HG03469 (cell line): ENCODE results near the gene HNRNPAB.
"Not testable (repeated sequence)": the region's sequence is repeated elsewhere in the genome, so short reads cannot be mapped to it uniquely, and the experiment has no call there.

Experiments
- ATAC-seq: cut with Tn5 transposase; IDR thresholded peaks from one replicate; pipeline ENCODE4 v1.9.1; 2021; ENCODE audit warnings: mild to moderate bottlenecking, moderate library complexity, moderate number of reproducible peaks; ENCODE audit not compliant: unreplicated experiment

Gene HNRNPAB

GRCh38 chr5:178228609-178229008 is 24.3 kb downstream of the HNRNPAB start:
- no peak for ATAC-seq

- ATAC-seq: not testable (repeated sequence)
These were observed 24.8 kb downstream of the HNRNPAB start for GRCh38 chr5:178229111-178229510.

GRCh38 chr5:178229861-178230260 is 25.5 kb downstream of the HNRNPAB start:
- no peak for ATAC-seq

- ATAC-seq: no peak
These were observed 26.7 kb downstream of the HNRNPAB start for GRCh38 chr5:178230879-178231538.

- ATAC-seq: no peak
These were observed 27.3 kb downstream of the HNRNPAB start for GRCh38 chr5:178231539-178232123.

- ATAC-seq: peak; percentile 53
These were observed 28.0 kb downstream of the HNRNPAB start, which contains the start of gene PHYKPL for GRCh38 chr5:178232124-178232919. Gene PHYKPL, minus strand, starts transcription at chr5:178232802. Its CDS starts 252 bp downstream, at chr5:178232550.

- ATAC-seq: no peak
These were observed 28.6 kb downstream of the HNRNPAB start for GRCh38 chr5:178232920-178233429.

- ATAC-seq: no peak
These were observed 29.9 kb downstream of the HNRNPAB start for GRCh38 chr5:178234121-178234749.

GRCh38 chr5:178234750-178235587 is 30.6 kb downstream of the HNRNPAB start:
- ATAC-seq: no peak

GRCh38 chr5:178235588-178235974 is 31.2 kb downstream of the HNRNPAB start:
- no peak for ATAC-seq

GRCh38 chr5:178236126-178236525 is 31.8 kb downstream of the HNRNPAB start:
- no peak for ATAC-seq

- ATAC-seq: no peak
These were observed 32.3 kb downstream of the HNRNPAB start for GRCh38 chr5:178236679-178237078.

- no peak for ATAC-seq
These were observed 33.3 kb downstream of the HNRNPAB start for GRCh38 chr5:178237431-178238312.

GRCh38 chr5:178238313-178238635 is 33.9 kb downstream of the HNRNPAB start:
- ATAC-seq: no peak

- no peak for ATAC-seq
These were observed 34.6 kb downstream of the HNRNPAB start for GRCh38 chr5:178238711-178239592.

- ATAC-seq: not testable (repeated sequence)
These were observed 35.4 kb downstream of the HNRNPAB start for GRCh38 chr5:178239626-178240301.

- no peak for ATAC-seq
These were observed 36.0 kb downstream of the HNRNPAB start for GRCh38 chr5:178240341-178240741.

GRCh38 chr5:178240766-178241165 is 36.4 kb downstream of the HNRNPAB start:
- ATAC-seq: no peak
